ENCODE measurements around the gene NUP153. TPM values are rescaled to one million over a fixed set of nuclear protein-coding genes. Genes with fewer than 3 reads are reported as not detected.
A peak's percentile ranks its signal among the peaks of the same experiment; 100 is the strongest.

The NUP153 gene
- total and polyA plus RNA-seq, 2 donors (not counting 1 experiment from before 2014, with no cell fraction given) = 17.9 to 70.5 TPM

GRCh38 chr6:17600527-17601385, 106.0 kb downstream of the NUP153 start:
- H3K9me3 Mint-ChIP-seq (ENCODE audit: insufficient read depth) = no peaks in the 10 kb centered on the region
- Histone ChIP-seq H3K4me2 (replicated peaks; ENCODE audit: low read depth, low read length, poor library complexity, severe bottlenecking) (peak overlapping the region; percentile 94), H3K79me2 (ENCODE audit: control insufficient read depth, insufficient read depth, low read length) (peaks cover 13% of the 10 kb centered on the region), H3K27ac (ENCODE audit: low read length in 2 of 2) (peak overlapping the region; percentile 54 to 74), H3K9ac (ENCODE audit: low read length) (peak overlapping the region; percentile 82), H3K4me3 (ENCODE audit: control extremely low read depth in 1 of 5, extremely low read depth in 1 of 5, insufficient read depth in 1 of 5, low read depth in 2 of 5, low read length in 4 of 5) (peak overlapping the region; percentile 51 to 84 (median 79)), H3K27me3 (replicated peaks in 1 of 4; ENCODE audit: control extremely low read depth in 1 of 4, control insufficient read depth in 3 of 4, insufficient read depth in 4 of 4, low read length in 3 of 4) (no peaks in the 10 kb centered on the region), H4K20me1 (ENCODE audit: control insufficient read depth, insufficient read depth, low read length, poor library complexity, severe bottlenecking) (no peaks in the 10 kb centered on the region), H3K9me3 (ENCODE audit: control extremely low read depth in 1 of 3, control insufficient read depth in 2 of 3, insufficient read depth in 1 of 3, low read length in 2 of 3) (peaks cover 0 to 2% (median 0%) of the 10 kb centered on the region in 3 donors), H2AFZ (ENCODE audit: insufficient read depth, low read depth, low read length, poor library complexity, severe bottlenecking) (peak overlapping the region; percentile 95), H3K4me1 (ENCODE audit: control insufficient read depth in 2 of 2, insufficient read depth in 2 of 2, low read length in 2 of 2) (peaks cover 13% of the 10 kb centered on the region in 2 donors), H3K36me3 (replicated peaks in 1 of 2; ENCODE audit: control extremely low read depth in 1 of 2, control insufficient read depth in 1 of 2, extremely low read depth in 1 of 2, insufficient read depth in 2 of 2, low read length in 1 of 2) (peaks cover 0 to 3% of the 10 kb centered on the region in 2 experiments)
- WGBS (ENCODE audit: insufficient coverage) = under 1% methylated on average over 76 of the region's 77 CpGs
- no peak for DNase-seq
- peaks cover 10% of the 10 kb centered on the region for H3K4me1 Mint-ChIP-seq
- peak overlapping the region; percentile 91 for H3K4me3 Mint-ChIP-seq
- ATAC-seq (ENCODE audit: low read depth) = peak; percentile 36
- CTCF ChIA-PET = interaction anchor here (1.0 to 2.3 kb wide), 7 partner anchors 12 to 217 kb away, joined by 3 to 11 read pairs (median 4); partner anchors contain the start of gene NUP153
- TF ChIP-seq EZH2 (IDR thresholded peaks at IDR 0.05; ENCODE audit: borderline replicate concordance, insufficient read depth, low read depth, low read length, poor library complexity, severe bottlenecking) = no peak
- TF ChIP-seq CTCF (IDR thresholded peaks at IDR 0.05) = no peak
- intact Hi-C loops (cut with micrococcal nuclease) = loop anchor here (1.0 to 10.0 kb wide), 3 partner anchors 64 to 556 kb away; partner anchors contain the start of gene NUP153
- peak overlapping the region; percentile 86 for H3K27ac Mint-ChIP-seq
- POLR2A ChIA-PET = interaction anchor here (0.6 to 2.5 kb wide), 4 partner anchors 22 to 106 kb away, joined by 3 to 10 read pairs (median 4); partner anchors contain the start of gene NUP153
- H3K27me3 Mint-ChIP-seq = no peaks in the 10 kb centered on the region
